Measurements from ENCODE around the gene LRRC75B. TPM values are rescaled to one million over a fixed set of nuclear protein-coding genes. Genes with fewer than 3 reads are reported as not detected.

The LRRC75B gene
- total and polyA plus RNA-seq, 2 of the 13 experiments (the other 11 are each of a cell fraction or from before 2014, with no cell fraction given) = 11.8 to 34.8 TPM

DNA sequence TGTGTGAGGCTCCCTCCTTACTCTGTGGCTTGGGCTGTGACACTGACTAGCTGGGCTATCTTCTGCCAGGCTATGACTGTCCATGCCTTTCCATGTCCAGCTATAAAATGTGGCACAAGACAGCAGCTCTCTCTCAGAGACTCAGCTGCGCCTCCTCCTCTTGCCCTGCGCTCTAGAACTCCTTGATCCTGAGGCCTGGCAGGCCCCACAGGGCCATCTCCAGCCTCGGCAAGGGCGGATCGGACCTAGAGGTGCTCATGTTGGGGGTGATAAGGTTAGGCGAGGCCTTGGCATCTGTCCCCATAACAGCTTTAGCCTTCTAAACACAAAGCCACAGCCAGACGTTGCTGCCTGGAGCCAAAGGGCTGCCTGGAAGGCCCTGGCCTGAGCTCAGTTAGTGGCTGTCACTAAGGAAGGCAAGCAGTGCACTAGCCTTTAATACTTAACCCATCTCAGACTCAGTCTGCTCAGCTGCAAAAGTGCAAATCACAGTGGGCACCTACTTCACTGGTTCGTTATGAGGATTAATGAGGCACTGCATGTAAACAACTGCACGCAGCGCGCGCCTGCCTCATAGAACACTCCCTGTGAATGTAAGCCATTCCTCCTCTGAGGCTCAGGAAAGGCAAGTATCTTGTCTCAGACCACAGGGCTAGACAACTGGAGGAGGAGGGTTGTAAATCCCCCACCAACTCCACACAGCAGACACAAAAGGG, 39.1 kb downstream of the LRRC75B start:
- H3K4me2 ChIP-seq (ENCODE audit: low read depth, low read length) = peak overlapping the region; percentile 92
- ATAC-seq (no peak), FAIRE-seq (no peak), DNase-seq (ENCODE audit: low spot score) (peak; percentile 25)
- peak overlapping the region; percentile 82 to 88 (median 87) for H3K4me3 ChIP-seq (replicated peaks in 1 of 3; ENCODE audit: insufficient read depth in 1 of 3, low read depth in 2 of 3, low read length in 3 of 3)
- peak overlapping the region; percentile 98 for H3K9ac ChIP-seq (ENCODE audit: insufficient read depth, low read depth, low read length)
- no TSS peak for BruUV-seq (replicated peaks)
- no peaks in the 10 kb centered on the region for H3K9me3 ChIP-seq (ENCODE audit: low read length)
- in situ Hi-C loops (cut with HindIII; ENCODE audit: extremely low pct_ligation_motif_present, low pct_unique_long_range_greater_than_20kb) = no loop called here
- H2AFZ ChIP-seq (ENCODE audit: low read length) = no peak overlapping the region
- POLR2A ChIA-PET = interaction anchor here (0.7 to 9.3 kb wide), 13 partner anchors 9 to 355 kb away, joined by 3 to 138 read pairs (median 25); partner anchors contain the start of genes GGT1 and LRRC75B
- H4K20me1 ChIP-seq (ENCODE audit: insufficient read depth, low read length) = peaks cover 9% of the 10 kb centered on the region
- H3K79me2 ChIP-seq (ENCODE audit: insufficient read depth, low read length) = peaks cover 74% of the 10 kb centered on the region
- H3K27me3 ChIP-seq (ENCODE audit: control insufficient read depth in 1 of 2, insufficient read depth in 2 of 2, low read length in 2 of 2) = no peaks in the 10 kb centered on the region; a peak in 1 of 5 replicates
- H3K4me1 ChIP-seq (ENCODE audit: insufficient read depth, low read length) = peaks cover 74% of the 10 kb centered on the region
- peak overlapping the region; percentile 93 for H3K27ac ChIP-seq (ENCODE audit: extremely low read length, insufficient read depth, low read length)
- H3K36me3 ChIP-seq (replicated peaks in 1 of 2; ENCODE audit: control insufficient read depth in 1 of 2, insufficient read depth in 2 of 2, low read length in 2 of 2) = peaks cover 7 to 21% of the 10 kb centered on the region in 2 experiments
- intact Hi-C loops (cut with micrococcal nuclease; ENCODE audit: unreplicated experiment) = no loop called here
- 27% methylated on average over 5 of the region's 12 CpGs for WGBS (ENCODE audit: low lambda C conversion rate)
- CTCF ChIA-PET (ENCODE audit: low intra/inter-chr PET ratio, low total read pairs) = no interaction called here
- TF ChIP-seq ZNF740 (CRISPR knock-in tag; IDR thresholded peaks at IDR 0.05) (no peak), ZNF329 (CRISPR knock-in tag; IDR thresholded peaks at IDR 0.05; ENCODE audit: low read depth) (0 out of 2 replicates have a peak, but pooled peaks have one; percentile 23), POLR2A (IDR thresholded peaks at IDR 0.05; ENCODE audit: insufficient read depth in 1 of 2, low read depth in 2 of 2, low read length in 2 of 2) (peak; percentile 4 to 21; a peak in 2 of 4 replicates), USF2 (IDR thresholded peaks at IDR 0.05; ENCODE audit: low read depth, low read length) (no peak), USF2 (CRISPR knock-in tag; IDR thresholded peaks at IDR 0.05; ENCODE audit: borderline replicate concordance) (peak; percentile 8; the same call in 1 of the 2 replicates), ZNF441 (CRISPR knock-in tag; IDR thresholded peaks at IDR 0.05; ENCODE audit: borderline replicate concordance) (0 out of 2 replicates have a peak, but pooled peaks have one; percentile 3), TBX2 (CRISPR knock-in tag; IDR thresholded peaks at IDR 0.05; ENCODE audit: borderline replicate concordance) (peak; percentile 47; the same call in 1 of the 2 replicates), SAP130 (CRISPR knock-in tag; IDR thresholded peaks at IDR 0.05; ENCODE audit: low read depth) (0 out of 2 replicates have a peak, but pooled peaks have one; percentile 1), SOX6 (IDR thresholded peaks at IDR 0.05) (no peak), SOX6 (CRISPR knock-in tag; IDR thresholded peaks at IDR 0.05) (0 out of 2 replicates have a peak, but pooled peaks have one; percentile 8), ZNF672 (CRISPR knock-in tag; IDR thresholded peaks at IDR 0.05) (no peak), ZBTB20 (CRISPR knock-in tag; IDR thresholded peaks at IDR 0.05; ENCODE audit: borderline replicate concordance, low read depth) (0 out of 2 replicates have a peak, but pooled peaks have one; percentile 51), ZNF598 (CRISPR knock-in tag; IDR thresholded peaks at IDR 0.05; ENCODE audit: borderline replicate concordance) (0 out of 2 replicates have a peak, but pooled peaks have one; percentile 26), SALL1 (CRISPR knock-in tag; IDR thresholded peaks at IDR 0.05) (peak; percentile 12; the same call in 1 of the 2 replicates), MTERF4 (CRISPR knock-in tag; IDR thresholded peaks at IDR 0.05) (peak; percentile 50; the same call in 1 of the 2 replicates)
- TF ChIP-seq, protein P1, sequence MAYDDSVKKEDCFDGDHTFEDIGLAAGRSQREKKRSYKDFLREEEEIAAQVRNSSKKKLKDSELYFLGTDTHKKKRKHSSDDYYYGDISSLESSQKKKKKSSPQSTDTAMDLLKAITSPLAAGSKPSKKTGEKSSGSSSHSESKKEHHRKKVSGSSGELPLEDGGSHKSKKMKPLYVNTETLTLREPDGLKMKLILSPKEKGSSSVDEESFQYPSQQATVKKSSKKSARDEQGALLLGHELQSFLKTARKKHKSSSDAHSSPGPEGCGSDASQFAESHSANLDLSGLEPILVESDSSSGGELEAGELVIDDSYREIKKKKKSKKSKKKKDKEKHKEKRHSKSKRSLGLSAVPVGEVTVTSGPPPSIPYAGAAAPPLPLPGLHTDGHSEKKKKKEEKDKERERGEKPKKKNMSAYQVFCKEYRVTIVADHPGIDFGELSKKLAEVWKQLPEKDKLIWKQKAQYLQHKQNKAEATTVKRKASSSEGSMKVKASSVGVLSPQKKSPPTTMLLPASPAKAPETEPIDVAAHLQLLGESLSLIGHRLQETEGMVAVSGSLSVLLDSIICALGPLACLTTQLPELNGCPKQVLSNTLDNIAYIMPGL (CRISPR knock-in tag; IDR thresholded peaks at IDR 0.05; ENCODE audit: borderline replicate concordance in 1 of 2, low read depth in 1 of 2) = peak in 1 of 2 experiments; percentile 47; a peak in 1 of 4 replicates
- TF ChIP-seq, protein P2, sequence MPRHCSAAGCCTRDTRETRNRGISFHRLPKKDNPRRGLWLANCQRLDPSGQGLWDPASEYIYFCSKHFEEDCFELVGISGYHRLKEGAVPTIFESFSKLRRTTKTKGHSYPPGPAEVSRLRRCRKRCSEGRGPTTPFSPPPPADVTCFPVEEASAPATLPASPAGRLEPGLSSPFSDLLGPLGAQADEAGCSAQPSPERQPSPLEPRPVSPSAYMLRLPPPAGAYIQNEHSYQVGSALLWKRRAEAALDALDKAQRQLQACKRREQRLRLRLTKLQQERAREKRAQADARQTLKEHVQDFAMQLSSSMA (CRISPR knock-in tag; IDR thresholded peaks at IDR 0.05) = no peak; the same call in 1 of the 2 replicates

All from HepG2 (cell line).